ENCODE data around the gene MAPRE3. TPM values are rescaled to one million over a fixed set of nuclear protein-coding genes. Genes with fewer than 3 reads are reported as not detected.

The MAPRE3 gene
- total RNA-seq, 1 donor: 5.3 TPM

- TF ChIP-seq CTCF (IDR thresholded peaks at IDR 0.05; ENCODE audit: insufficient read depth, low read length): no peak
- DNase-seq (ENCODE audit: low read depth): no peak
- H3K4me3 ChIP-seq (ENCODE audit: low read depth, low read length): no peak overlapping the region
These were observed 20.2 kb upstream of the MAPRE3 start for GRCh38 chr2:26950246-26950645.

DNA sequence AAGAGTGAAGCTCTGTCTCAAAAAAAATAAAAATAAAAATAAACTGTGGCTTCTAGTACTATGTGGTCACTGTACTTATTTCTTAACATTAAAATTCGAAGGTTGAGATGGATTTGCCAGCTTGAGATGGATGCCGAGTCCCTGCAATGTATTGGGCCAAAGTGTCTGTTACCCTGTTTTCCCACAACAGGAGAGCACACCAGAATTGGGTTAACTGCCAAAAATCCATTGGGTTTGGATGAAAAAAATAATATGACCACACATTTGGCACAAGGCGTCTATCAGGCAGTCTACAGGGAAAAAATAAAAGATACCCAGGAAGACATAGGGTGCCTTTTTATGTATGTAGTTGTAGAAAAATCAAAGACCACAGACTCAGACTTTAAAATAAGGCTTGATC is 19.2 kb upstream of the MAPRE3 start:
- H3K4me3 ChIP-seq (ENCODE audit: low read depth, low read length): no peak overlapping the region
- TF ChIP-seq CTCF (IDR thresholded peaks at IDR 0.05; ENCODE audit: insufficient read depth, low read length): no peak
- DNase-seq (ENCODE audit: low read depth): no peak

DNA sequence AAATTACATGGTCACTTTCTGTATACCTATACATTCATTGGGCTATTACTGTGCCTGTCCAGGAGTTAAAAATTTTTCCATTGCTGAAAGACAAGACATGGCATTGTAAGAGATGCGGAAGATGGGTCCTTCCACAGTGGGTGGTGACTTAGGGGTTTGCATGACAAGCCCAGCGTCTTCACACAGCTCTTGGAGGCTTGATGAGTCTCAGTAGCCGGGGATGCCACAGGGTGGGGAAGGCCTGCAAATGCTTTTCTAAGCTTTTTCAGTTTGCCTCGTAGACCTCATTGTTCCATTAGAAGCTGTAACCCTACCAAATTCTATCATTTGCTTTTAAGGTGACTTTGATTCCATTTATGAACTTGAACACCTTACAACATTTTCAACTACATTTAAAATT is 18.1 kb upstream of the MAPRE3 start:
- H3K4me3 ChIP-seq (ENCODE audit: low read depth, low read length): no peak overlapping the region
- no peak for DNase-seq (ENCODE audit: low read depth)
- TF ChIP-seq CTCF (IDR thresholded peaks at IDR 0.05; ENCODE audit: insufficient read depth, low read length): no peak

DNA sequence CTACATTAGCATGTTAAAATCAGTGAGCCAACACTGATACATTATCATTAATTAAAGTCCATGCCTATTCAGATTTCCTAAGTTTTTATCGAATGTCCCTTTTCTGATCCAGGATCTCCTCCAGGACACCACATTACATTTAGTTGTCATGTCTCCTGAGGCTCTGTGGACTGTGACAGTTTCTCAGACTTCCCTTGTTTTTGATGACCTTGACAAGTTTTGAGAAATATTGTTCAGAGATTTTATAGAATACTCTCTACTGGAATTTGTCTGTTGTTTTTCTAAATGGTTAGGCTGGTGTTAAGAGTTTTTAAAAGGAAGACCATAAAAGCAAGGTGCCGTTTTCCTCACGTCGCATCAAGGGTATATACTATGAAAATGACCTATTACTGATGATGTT is 16.3 kb upstream of the MAPRE3 start:
- no peak overlapping the region for H3K4me3 ChIP-seq (ENCODE audit: low read depth, low read length)
- no peak for TF ChIP-seq CTCF (IDR thresholded peaks at IDR 0.05; ENCODE audit: insufficient read depth, low read length)
- no peak for DNase-seq (ENCODE audit: low read depth)

- H3K4me3 ChIP-seq (ENCODE audit: low read depth, low read length): no peak overlapping the region
- DNase-seq (ENCODE audit: low read depth): no peak
- TF ChIP-seq CTCF (IDR thresholded peaks at IDR 0.05; ENCODE audit: insufficient read depth, low read length): no peak
These were observed 13.4 kb upstream of the MAPRE3 start for GRCh38 chr2:26957041-26957440.

- no peak for TF ChIP-seq CTCF (IDR thresholded peaks at IDR 0.05; ENCODE audit: insufficient read depth, low read length)
- no peak for DNase-seq (ENCODE audit: low read depth)
- H3K4me3 ChIP-seq (ENCODE audit: low read depth, low read length): no peak overlapping the region
These were observed 12.9 kb upstream of the MAPRE3 start for GRCh38 chr2:26957534-26957933.

DNA sequence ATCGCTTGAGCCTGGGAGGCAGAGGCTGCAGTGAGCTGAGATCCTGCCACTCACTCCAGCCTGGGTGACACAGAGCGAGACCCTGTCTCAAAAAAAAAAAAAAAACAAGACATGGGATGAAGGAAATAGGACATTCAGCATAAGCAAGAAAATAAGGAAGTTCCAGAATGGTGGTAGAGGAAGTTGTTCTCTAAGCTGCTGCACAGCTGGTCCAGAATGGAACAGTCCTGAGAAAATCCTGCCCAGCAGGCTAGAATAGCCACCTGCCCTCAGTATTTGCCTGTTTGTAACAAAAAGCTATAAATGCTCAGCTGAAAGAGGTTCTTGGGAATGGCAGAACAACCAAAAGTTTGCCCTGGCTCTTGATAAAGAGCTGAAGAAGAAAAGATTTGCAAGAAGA is 11.1 kb upstream of the MAPRE3 start:
- no peak for DNase-seq (ENCODE audit: low read depth)
- H3K4me3 ChIP-seq (ENCODE audit: low read depth, low read length): no peak overlapping the region
- TF ChIP-seq CTCF (IDR thresholded peaks at IDR 0.05; ENCODE audit: insufficient read depth, low read length): no peak
